ENCODE data around the gene SLC35F3.
A peak's percentile ranks its signal among the peaks of the same experiment; 100 is the strongest.

The SLC35F3 gene

DNA sequence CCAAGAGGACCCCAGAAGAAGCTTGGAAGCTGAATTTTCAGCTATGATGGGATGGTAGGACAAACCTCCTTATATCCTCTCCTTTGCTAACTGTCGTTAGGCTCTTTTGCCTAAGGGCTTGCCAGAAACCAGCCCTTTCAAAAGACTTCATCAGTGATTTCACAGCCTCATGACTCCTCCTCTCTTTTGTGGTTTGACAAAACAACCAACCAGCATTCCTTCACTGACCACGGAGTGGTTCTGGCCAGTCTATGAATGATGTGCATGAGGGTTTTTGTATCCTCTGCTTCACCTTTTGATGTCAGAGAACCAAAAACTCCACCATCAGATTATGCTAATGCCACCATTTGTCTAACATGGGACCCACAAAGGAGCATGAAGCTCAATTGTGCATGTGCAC lies 351.9 kb downstream of the SLC35F3 start:
- no peak for TF ChIP-seq CTCF (conservative IDR thresholded peaks at IDR 0.05)
- H3K27ac ChIP-seq, result no peak overlapping the region

GRCh38 chr1:234258071-234258470 lies 353.6 kb downstream of the SLC35F3 start:
- no peak overlapping the region for H3K27ac ChIP-seq
- TF ChIP-seq CTCF (conservative IDR thresholded peaks at IDR 0.05), result no peak

- no peak for TF ChIP-seq CTCF (conservative IDR thresholded peaks at IDR 0.05)
- H3K27ac ChIP-seq, result no peak overlapping the region; the same call in 1 of the 2 replicates
Observed at GRCh38 chr1:234260578-234260977, 356.1 kb downstream of the SLC35F3 start.

DNA sequence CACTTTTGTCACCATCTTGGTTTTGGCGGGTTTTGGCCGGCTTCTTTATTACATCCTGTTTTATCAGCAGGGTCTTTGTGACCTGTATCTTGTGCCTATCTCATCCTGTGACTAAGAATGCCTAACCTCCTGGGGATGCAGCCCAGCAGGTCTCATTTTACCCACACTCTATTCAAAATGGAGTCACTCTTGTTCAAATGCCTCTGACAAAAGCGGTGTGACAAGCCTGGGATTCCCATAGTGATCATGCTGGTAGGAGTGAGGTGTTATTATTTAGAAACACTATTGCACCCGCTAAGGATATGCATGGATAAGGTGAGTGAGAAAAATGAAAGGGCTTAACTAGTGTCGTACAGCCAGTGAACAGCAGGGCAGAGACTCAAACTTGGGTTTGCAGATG lies 357.1 kb downstream of the SLC35F3 start:
- H3K27ac ChIP-seq, result peak overlapping the region; percentile 80
- no peak for TF ChIP-seq CTCF (conservative IDR thresholded peaks at IDR 0.05)

- no peak for TF ChIP-seq CTCF (conservative IDR thresholded peaks at IDR 0.05)
- H3K27ac ChIP-seq, result peak overlapping the region; percentile 80
Observed at GRCh38 chr1:234262007-234262753, 357.7 kb downstream of the SLC35F3 start.

DNA sequence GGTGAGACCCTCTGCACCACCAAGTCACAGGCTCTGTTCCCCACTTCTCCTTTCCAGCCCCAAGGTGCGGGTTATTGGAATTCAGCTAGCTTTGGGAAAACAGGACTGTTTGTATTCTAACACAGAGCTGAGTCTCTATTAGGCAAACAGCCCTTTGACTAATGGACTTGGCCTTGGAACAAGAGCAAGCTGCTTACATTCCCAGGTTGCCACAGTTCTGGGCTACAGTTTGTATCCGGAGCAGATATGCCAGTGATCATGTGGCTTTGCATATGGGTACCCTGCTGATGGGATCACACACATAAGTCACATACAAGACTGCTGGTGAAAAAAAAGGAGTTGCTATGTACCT lies 358.3 kb downstream of the SLC35F3 start:
- H3K27ac ChIP-seq, result peak overlapping the region; percentile 80
- no peak for TF ChIP-seq CTCF (conservative IDR thresholded peaks at IDR 0.05)

GRCh38 chr1:234264832-234265231 lies 360.4 kb downstream of the SLC35F3 start:
- TF ChIP-seq CTCF (conservative IDR thresholded peaks at IDR 0.05), result no peak
- no peak overlapping the region for H3K27ac ChIP-seq

Data from VCaP (cell line).